Measurements from ENCODE around the gene C4orf50. TPM values are rescaled to one million over a fixed set of nuclear protein-coding genes. Genes with fewer than 3 reads are reported as not detected.
"Not testable (repeated sequence)": the region's sequence is repeated elsewhere in the genome, so short reads cannot be mapped to it uniquely, and the experiment has no call there.

Gene C4orf50
- total RNA-seq, 3 donors from 2014 or later: 0.03 to 0.11 (median 0.08) TPM

GRCh38 chr4:5856362-5856761, 161.9 kb downstream of the C4orf50 start:
- not testable (repeated sequence) for H3K36me3 Mint-ChIP-seq (ENCODE audit: insufficient read depth); H3K4me3 Mint-ChIP-seq; H3K4me1 Mint-ChIP-seq (ENCODE audit: low read depth); DNase-seq; H3K27me3 Mint-ChIP-seq (ENCODE audit: low read depth); H3K9me3 Mint-ChIP-seq; ATAC-seq

- H3K27me3 Mint-ChIP-seq (ENCODE audit: low read depth): peaks cover 12% of the 10 kb centered on the region
- H3K36me3 Mint-ChIP-seq (ENCODE audit: insufficient read depth): no peaks in the 10 kb centered on the region
- no peaks in the 10 kb centered on the region for H3K9me3 Mint-ChIP-seq
- ATAC-seq (no peak), DNase-seq (no peak)
- no peaks in the 10 kb centered on the region for H3K4me1 Mint-ChIP-seq (ENCODE audit: low read depth)
- H3K4me3 Mint-ChIP-seq: no peak overlapping the region
These were observed 163.3 kb downstream of the C4orf50 start for GRCh38 chr4:5854929-5855328.

GRCh38 chr4:5852523-5853202, 165.6 kb downstream of the C4orf50 start:
- H3K4me1 Mint-ChIP-seq (ENCODE audit: low read depth): no peaks in the 10 kb centered on the region
- peaks cover 13% of the 10 kb centered on the region for H3K27me3 Mint-ChIP-seq (ENCODE audit: low read depth)
- no peaks in the 10 kb centered on the region for H3K36me3 Mint-ChIP-seq (ENCODE audit: insufficient read depth)
- no peaks in the 10 kb centered on the region for H3K9me3 Mint-ChIP-seq
- DNase-seq (no peak), ATAC-seq (no peak)
- no peak overlapping the region for H3K4me3 Mint-ChIP-seq

GRCh38 chr4:5851637-5852301, 166.5 kb downstream of the C4orf50 start:
- Mint-ChIP-seq H3K9me3 (no peaks in the 10 kb centered on the region), H3K4me3 (no peak overlapping the region), H3K27me3 (ENCODE audit: low read depth) (peaks cover 13% of the 10 kb centered on the region), H3K36me3 (ENCODE audit: insufficient read depth) (no peaks in the 10 kb centered on the region), H3K4me1 (ENCODE audit: low read depth) (no peaks in the 10 kb centered on the region)
- ATAC-seq: no peak
- DNase-seq: no peak

Other genes with a start within 250 kb of the C4orf50 start
- under 1 TPM in 1 of 3 donors, not detected in 2; 0.08 TPM for gene CRMP1, start 125.3 kb downstream of the C4orf50 start, total RNA-seq
- gene JAKMIP1, start 182.1 kb upstream of the C4orf50 start, total RNA-seq: 1 to 10 TPM; 1.1 to 3.7 (median 3.3) TPM

Measured in activated T-cell treated with anti-CD3 and anti-CD28 coated beads, Interleukin-2, amount 50 U/mL, for 4 hours (primary cell).